ENCODE data around the gene DEFB108B.
"Not testable (repeated sequence)": the region's sequence is repeated elsewhere in the genome, so short reads cannot be mapped to it uniquely, and the experiment has no call there.

DNA sequence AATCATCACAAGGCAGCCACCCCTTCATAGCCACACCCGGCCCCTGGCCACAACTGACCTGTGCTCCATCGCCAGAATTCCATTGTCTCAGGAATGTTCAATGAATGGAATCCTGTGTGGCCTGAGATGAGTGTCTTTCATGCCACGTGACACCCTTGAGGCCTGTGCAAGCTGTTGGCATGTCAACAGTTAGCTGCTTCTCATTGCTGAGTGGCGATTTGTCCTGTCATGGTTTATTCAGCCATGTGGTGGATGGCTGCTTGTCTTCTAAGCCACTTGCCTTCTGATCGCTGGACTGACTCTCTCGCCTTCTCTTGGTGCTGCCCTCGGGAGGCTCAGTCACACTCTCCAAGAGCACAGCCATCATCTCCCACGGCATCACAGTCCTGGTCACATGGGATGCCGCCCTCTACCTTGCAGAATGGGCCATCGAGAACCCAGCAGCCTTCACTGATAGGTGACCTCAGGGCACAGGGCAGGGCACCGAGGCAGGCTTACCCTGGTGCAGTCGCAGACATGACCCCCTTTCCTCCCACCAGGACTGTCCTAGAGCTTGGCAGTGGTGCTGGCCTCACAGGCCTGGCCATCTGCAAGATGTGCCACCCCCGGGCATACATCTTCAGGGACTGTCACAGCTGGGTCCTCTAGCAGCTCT, 38.5 kb upstream of the DEFB108B start:
- not testable (repeated sequence) for TF ChIP-seq CTCF (IDR thresholded peaks at IDR 0.05; ENCODE audit: insufficient read depth, low read length)
- TF ChIP-seq, protein P1, sequence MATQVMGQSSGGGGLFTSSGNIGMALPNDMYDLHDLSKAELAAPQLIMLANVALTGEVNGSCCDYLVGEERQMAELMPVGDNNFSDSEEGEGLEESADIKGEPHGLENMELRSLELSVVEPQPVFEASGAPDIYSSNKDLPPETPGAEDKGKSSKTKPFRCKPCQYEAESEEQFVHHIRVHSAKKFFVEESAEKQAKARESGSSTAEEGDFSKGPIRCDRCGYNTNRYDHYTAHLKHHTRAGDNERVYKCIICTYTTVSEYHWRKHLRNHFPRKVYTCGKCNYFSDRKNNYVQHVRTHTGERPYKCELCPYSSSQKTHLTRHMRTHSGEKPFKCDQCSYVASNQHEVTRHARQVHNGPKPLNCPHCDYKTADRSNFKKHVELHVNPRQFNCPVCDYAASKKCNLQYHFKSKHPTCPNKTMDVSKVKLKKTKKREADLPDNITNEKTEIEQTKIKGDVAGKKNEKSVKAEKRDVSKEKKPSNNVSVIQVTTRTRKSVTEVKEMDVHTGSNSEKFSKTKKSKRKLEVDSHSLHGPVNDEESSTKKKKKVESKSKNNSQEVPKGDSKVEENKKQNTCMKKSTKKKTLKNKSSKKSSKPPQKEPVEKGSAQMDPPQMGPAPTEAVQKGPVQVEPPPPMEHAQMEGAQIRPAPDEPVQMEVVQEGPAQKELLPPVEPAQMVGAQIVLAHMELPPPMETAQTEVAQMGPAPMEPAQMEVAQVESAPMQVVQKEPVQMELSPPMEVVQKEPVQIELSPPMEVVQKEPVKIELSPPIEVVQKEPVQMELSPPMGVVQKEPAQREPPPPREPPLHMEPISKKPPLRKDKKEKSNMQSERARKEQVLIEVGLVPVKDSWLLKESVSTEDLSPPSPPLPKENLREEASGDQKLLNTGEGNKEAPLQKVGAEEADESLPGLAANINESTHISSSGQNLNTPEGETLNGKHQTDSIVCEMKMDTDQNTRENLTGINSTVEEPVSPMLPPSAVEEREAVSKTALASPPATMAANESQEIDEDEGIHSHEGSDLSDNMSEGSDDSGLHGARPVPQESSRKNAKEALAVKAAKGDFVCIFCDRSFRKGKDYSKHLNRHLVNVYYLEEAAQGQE (IDR thresholded peaks at IDR 0.05; ENCODE audit: insufficient replicate concordance, low read depth), result not testable (repeated sequence)

Measured in HL-60 (cell line).